Mesothelial cell of epicardium (in vitro differentiated cells): ENCODE data around the gene GHRL. TPM values are rescaled to one million over a fixed set of nuclear protein-coding genes. Genes with fewer than 3 reads are reported as not detected.

Source experiments
- DNase-seq, 2 experiments: peaks; one replicate each; pipeline ENCODE4 v3.0.0; 2021; ENCODE audit warnings: low spot score in 2 of 2; ENCODE audit not compliant: unreplicated experiment in 2 of 2
- H3K27ac Mint-ChIP-seq: 2 replicates; pipeline ENCODE4 v1.8.0; 2021; ENCODE audit warnings: mixed read lengths
- H3K27me3 Mint-ChIP-seq: 2 replicates; pipeline ENCODE4 v1.8.0; 2021; ENCODE audit warnings: low read depth, mixed read lengths
- H3K36me3 Mint-ChIP-seq: 2 replicates; pipeline ENCODE4 v1.8.0; 2021; ENCODE audit warnings: mixed read lengths
- H3K4me1 Mint-ChIP-seq: 2 replicates; pipeline ENCODE4 v1.8.0; 2021; ENCODE audit warnings: mixed read lengths
- H3K4me3 Mint-ChIP-seq: 2 replicates; pipeline ENCODE4 v1.8.0; 2021; ENCODE audit warnings: mild to moderate bottlenecking, moderate library complexity, mixed read lengths
- H3K9me3 Mint-ChIP-seq: 2 replicates; pipeline ENCODE4 v1.8.0; 2021; ENCODE audit warnings: mixed read lengths
- total RNA-seq: library from RNA; stranded (reverse); gene quantifications from 3 replicates; pipeline ENCODE4 v1.2.1, GENCODE V29; 2021
- TF ChIP-seq, protein P1 (sequence below): fragments of 200-600 bp; sonication (generic); IDR thresholded peaks from one replicate; pipeline ENCODE4 v1.5.0; 2021; ENCODE audit warnings: antibody characterized with exemption; ENCODE audit not compliant: unreplicated experiment

GHRL gene
- total RNA-seq, 1 donor from 2014 or later: 0.96 TPM

DNA sequence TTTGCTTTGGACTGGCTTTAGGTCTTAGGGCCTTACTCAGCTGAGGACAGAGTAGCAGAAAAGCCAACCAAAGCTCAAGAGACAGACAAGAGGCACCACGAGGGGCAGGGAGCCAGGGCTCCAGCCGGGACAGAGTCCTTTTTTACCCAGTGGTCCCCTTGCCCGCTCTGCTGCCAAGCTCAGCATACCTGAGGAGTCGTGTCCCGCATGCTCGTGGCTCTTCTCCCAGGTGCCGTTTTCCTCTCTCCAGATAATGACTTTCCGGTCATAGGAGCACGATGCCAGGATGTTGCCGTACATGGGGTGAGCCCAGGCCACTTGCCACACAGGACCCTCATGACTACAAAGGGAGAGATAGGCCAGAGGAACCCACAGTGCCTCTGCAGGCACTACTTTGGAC is 19.6 kb upstream of the GHRL start:
- H3K27me3 Mint-ChIP-seq: no peaks in the 10 kb centered on the region
- peaks cover 34% of the 10 kb centered on the region for H3K36me3 Mint-ChIP-seq
- peaks cover 2% of the 10 kb centered on the region for H3K4me1 Mint-ChIP-seq
- TF ChIP-seq, protein P1, sequence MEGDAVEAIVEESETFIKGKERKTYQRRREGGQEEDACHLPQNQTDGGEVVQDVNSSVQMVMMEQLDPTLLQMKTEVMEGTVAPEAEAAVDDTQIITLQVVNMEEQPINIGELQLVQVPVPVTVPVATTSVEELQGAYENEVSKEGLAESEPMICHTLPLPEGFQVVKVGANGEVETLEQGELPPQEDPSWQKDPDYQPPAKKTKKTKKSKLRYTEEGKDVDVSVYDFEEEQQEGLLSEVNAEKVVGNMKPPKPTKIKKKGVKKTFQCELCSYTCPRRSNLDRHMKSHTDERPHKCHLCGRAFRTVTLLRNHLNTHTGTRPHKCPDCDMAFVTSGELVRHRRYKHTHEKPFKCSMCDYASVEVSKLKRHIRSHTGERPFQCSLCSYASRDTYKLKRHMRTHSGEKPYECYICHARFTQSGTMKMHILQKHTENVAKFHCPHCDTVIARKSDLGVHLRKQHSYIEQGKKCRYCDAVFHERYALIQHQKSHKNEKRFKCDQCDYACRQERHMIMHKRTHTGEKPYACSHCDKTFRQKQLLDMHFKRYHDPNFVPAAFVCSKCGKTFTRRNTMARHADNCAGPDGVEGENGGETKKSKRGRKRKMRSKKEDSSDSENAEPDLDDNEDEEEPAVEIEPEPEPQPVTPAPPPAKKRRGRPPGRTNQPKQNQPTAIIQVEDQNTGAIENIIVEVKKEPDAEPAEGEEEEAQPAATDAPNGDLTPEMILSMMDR: no peak
- H3K27ac Mint-ChIP-seq: no peak overlapping the region
- no peaks in the 10 kb centered on the region for H3K9me3 Mint-ChIP-seq
- DNase-seq: no peak
- no peak overlapping the region for H3K4me3 Mint-ChIP-seq

DNA sequence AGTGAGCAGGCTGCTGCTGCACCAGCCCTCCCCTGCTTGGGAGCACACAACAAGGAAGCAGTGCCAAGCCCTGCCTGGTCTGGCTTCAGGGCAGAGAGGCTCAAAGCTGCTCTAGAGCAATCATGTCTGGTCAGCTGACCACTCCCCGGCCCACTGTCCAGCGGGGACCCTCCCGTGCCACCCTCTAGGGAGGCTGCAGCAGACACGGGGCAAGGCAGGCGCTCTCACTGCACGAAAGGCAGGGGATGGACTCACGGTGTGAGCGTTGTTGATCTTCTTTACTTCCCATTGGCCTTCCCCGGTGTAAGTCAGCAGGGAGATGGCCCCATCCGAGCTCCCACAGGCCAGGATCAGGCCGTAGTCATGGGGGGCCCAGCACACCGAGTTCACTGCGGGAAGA is 19.0 kb upstream of the GHRL start:
- Mint-ChIP-seq H3K4me1 (peaks cover 2% of the 10 kb centered on the region), H3K9me3 (no peaks in the 10 kb centered on the region), H3K27ac (no peak overlapping the region), H3K36me3 (peaks cover 34% of the 10 kb centered on the region), H3K27me3 (no peaks in the 10 kb centered on the region), H3K4me3 (no peak overlapping the region)
- TF ChIP-seq, protein P1: no peak
- DNase-seq: no peak

DNA sequence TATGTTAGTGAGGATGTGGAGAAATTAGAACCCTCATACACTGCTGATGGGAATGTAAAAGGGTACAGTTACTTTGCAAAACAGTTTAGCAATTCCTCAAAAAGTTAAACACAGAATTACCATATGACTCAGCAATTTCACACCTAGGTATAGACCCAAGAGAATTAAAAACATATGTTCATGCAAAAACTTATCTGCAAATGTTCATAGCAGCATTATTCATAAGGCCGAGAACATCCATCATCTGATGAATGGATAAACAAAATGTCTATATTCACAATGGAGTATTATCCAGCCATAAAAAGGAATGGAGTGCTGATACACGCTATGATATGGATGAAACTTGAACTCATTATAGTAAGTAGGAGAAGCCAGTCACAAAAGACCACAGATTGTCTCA is 17.8 kb upstream of the GHRL start:
- Mint-ChIP-seq H3K36me3 (peaks cover 39% of the 10 kb centered on the region), H3K27me3 (no peaks in the 10 kb centered on the region), H3K27ac (no peak overlapping the region), H3K9me3 (no peaks in the 10 kb centered on the region), H3K4me3 (no peak overlapping the region), H3K4me1 (peaks cover 2% of the 10 kb centered on the region)
- no peak for DNase-seq
- TF ChIP-seq, protein P1: no peak

DNA sequence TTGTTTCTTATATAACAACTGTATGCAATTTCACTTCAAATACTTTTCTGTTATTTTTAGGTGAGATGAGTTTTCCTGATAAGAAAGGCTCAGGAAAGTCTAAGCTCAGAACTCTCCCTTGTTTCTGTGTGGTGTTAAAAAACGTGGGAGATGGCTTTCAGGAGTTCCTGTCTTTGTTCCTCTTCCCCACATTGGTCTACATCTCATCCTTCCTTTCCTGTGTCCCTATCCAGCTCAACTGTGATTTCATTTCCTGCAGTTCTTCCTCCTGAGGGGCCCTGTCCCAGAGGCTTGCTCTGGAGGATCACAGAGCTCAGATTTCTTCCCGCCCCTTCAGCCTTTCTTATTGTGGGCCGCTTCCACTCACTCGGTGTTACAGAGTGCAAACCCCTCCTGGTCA is 17.0 kb upstream of the GHRL start:
- TF ChIP-seq, protein P1: no peak
- no peaks in the 10 kb centered on the region for H3K9me3 Mint-ChIP-seq
- no peak overlapping the region for H3K4me3 Mint-ChIP-seq
- no peaks in the 10 kb centered on the region for H3K27me3 Mint-ChIP-seq
- peak overlapping the region; percentile 31 for H3K27ac Mint-ChIP-seq
- peaks cover 39% of the 10 kb centered on the region for H3K36me3 Mint-ChIP-seq
- no peak for DNase-seq
- H3K4me1 Mint-ChIP-seq: peaks cover 2% of the 10 kb centered on the region

DNA sequence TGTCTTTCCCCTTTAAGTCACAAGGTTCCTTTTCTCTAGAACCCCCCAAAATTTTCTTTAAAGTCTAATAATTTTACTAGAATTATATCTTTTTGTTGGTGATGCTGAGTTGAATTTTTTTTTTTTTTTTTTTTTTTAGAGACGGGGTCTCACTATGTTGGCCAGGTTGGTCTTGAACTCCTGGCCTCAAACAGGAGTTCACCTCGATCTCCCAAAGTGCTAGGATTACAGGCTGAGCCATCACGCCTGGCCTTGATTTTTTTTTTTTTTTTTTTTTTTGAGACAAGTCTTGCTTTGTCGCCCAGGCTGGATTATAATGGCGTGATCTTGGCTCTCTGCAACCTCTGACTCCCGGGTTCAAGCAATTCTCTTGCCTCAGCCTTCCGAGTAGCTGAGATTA is 15.9 kb upstream of the GHRL start:
- H3K9me3 Mint-ChIP-seq: no peaks in the 10 kb centered on the region
- peaks cover 41% of the 10 kb centered on the region for H3K36me3 Mint-ChIP-seq
- H3K27ac Mint-ChIP-seq: no peak overlapping the region
- no peak for DNase-seq
- no peak overlapping the region for H3K4me3 Mint-ChIP-seq
- H3K4me1 Mint-ChIP-seq: peaks cover 2% of the 10 kb centered on the region
- TF ChIP-seq, protein P1: no peak
- no peaks in the 10 kb centered on the region for H3K27me3 Mint-ChIP-seq

DNA sequence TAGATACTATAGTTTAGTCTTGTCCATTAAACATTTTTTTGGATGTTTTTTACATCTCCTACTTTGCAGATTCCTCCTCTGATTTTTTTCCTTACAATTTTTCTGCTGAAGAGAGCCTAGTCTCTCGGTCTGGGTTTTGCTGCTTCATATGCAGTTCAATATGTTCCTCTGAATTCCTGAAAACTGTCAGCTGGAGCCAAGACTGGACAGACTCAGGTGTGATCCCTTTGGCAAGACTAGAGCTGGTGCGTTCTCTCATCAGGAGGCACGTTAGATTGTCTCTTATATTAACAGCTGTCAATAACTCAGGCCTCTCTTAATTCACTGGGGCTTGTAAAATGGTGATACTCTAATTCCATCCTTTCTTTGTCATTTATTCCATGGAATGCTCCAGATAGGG is 13.4 kb upstream of the GHRL start:
- peaks cover 56% of the 10 kb centered on the region for H3K36me3 Mint-ChIP-seq

More for the DNA sequence above, 13.4 kb upstream of the GHRL start:
- TF ChIP-seq, protein P1: no peak
- Mint-ChIP-seq H3K27ac (no peak overlapping the region), H3K4me3 (no peak overlapping the region), H3K27me3 (no peaks in the 10 kb centered on the region), H3K4me1 (peaks cover 2% of the 10 kb centered on the region), H3K9me3 (no peaks in the 10 kb centered on the region)
- no peak for DNase-seq
